HG03039 (cell line): ENCODE data around the gene TBC1D17.

Source experiments
- ATAC-seq: cut with Tn5 transposase; IDR thresholded peaks from one replicate; pipeline ENCODE4 v1.9.1; 2021; ENCODE audit warnings: mild to moderate bottlenecking, moderate library complexity; ENCODE audit not compliant: unreplicated experiment

TBC1D17 gene

DNA sequence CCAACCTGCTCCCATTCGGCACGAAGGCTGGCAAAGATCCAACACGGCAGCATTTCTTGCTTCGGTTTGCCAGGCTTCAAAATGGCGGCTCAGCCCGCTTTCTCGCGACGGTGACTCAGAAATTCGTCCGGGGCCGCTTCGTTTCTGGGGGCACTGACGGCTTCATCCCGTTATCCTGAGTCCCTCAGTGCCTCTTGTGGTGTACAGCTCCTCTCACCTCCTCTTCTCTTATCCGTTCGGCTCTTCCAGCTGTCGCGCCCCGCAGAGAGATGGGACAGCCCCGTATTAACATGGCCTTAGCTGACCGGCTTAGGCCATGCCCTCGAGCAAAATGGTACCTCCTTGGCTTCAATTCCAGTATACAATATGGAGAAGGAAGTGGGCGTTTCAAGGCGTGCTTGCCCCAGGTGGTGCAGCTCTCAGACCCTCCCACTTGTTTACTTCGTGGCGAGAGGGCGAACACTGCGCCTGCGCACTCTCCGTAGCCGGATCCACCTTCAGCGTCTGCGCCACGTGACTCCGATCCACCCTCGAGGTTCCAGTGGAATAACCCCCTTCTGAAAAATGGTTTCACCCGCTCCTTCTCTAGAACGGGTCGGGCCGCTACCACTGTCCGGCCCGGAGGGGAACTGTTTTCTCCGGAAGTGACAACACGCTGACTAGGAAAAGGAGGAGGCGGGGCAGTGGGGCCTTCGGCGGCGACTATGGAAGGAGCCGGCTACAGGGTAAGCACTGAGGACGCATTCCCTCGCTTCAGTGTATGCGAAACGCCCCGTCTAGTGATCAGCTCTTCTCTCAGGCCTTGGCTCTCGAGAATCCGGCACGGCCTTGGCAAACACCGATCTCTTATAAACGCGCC lies at the start of gene TBC1D17, which contains the start of gene AKT1S1:
Gene TBC1D17, plus strand, starts transcription at position 683 of the 859 bp plus-strand sequence. Its CDS starts 22 bp downstream, at position 705.
Gene AKT1S1, minus strand, starts transcription at position 336 of the 859 bp plus-strand sequence. CDS start 4,060 bp downstream, outside the sequence.
- peak; percentile 47 for ATAC-seq

- ATAC-seq, result no peak
These were observed 48.3 kb upstream of the TBC1D17 start for GRCh38 chr19:49829200-49829599.

- no peak for ATAC-seq
These were observed 47.8 kb upstream of the TBC1D17 start for GRCh38 chr19:49829721-49830120.

GRCh38 chr19:49830766-49831165 lies 46.7 kb upstream of the TBC1D17 start:
- no peak for ATAC-seq

GRCh38 chr19:49831592-49831991 lies 45.9 kb upstream of the TBC1D17 start:
- no peak for ATAC-seq

- no peak for ATAC-seq
These were observed 44.9 kb upstream of the TBC1D17 start for GRCh38 chr19:49832556-49832955.

DNA sequence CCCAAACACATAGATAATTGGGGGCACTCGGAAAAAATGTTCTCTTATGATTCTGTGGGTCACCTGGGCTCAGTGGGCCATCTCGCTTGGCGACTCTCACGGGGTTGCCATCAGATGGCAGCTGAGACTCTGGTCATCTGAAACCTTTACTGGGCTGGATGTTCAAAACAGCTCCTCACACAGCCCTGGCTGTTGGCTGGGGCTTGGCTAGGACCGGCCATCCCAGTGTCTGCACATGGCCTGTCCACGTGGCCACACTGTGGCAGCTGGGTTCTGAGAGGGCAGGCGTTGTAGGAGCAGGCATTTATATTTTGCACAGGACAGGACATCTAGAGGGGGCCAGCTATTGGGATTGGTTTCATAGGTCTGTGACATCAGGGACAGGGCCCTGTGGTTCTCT lies 43.9 kb upstream of the TBC1D17 start:
- no peak for ATAC-seq

GRCh38 chr19:49835562-49835961 lies 41.9 kb upstream of the TBC1D17 start:
- ATAC-seq, result no peak

GRCh38 chr19:49836176-49837008 lies 41.1 kb upstream of the TBC1D17 start:
- no peak for ATAC-seq

- ATAC-seq, result no peak
These were observed 40.5 kb upstream of the TBC1D17 start for GRCh38 chr19:49837009-49837310.

- ATAC-seq, result no peak
These were observed 40.1 kb upstream of the TBC1D17 start for GRCh38 chr19:49837425-49837824.

- ATAC-seq, result no peak
These were observed 38.5 kb upstream of the TBC1D17 start for GRCh38 chr19:49838885-49839588.

- ATAC-seq, result no peak
These were observed 37.8 kb upstream of the TBC1D17 start for GRCh38 chr19:49839713-49840112.

- ATAC-seq, result no peak
These were observed 37.2 kb upstream of the TBC1D17 start for GRCh38 chr19:49840321-49840720.

DNA sequence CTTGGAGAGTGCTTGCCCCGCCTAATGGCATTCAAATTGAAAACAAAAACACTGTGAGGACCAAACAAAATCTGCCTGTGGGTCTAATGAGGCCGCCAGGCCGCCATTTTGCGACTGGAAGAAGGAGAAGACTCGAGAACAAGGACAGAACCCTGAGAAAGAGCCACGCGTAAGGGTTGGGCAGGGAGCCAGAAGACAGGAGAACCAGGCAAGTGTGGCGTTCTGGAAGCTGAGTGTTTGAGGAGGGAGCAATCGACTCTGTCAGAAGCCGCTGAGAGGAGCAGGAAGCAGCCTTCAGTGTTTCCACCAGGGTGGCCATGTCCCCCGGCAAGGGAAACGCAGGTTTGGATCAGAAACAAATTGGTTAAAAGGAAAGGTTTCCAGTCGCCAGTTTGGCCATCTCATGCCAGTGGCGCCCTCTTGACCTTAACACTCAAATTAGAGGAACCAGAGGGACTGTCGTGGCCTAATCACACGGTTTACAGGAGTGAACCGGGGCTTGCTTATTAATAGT lies 36.7 kb upstream of the TBC1D17 start:
- ATAC-seq, result no peak

DNA sequence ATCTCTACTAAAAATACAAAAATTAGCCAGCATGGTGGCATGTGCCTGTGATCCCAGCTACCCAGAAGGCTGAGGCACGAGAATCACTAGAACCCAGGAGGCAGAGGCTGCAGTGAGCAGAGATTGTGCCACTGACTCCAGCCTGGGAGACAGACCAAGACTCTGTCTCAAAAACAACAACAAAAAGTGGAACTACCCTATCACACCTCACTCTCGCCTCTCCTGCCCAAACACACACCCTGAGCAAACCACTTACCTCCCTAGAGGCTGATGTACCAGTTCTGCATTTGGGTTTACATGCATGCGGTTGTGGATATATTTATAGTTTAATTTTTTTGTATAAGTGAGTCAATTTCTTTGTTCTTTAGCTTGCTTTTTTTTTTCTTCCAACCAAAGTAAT lies 34.2 kb upstream of the TBC1D17 start:
- ATAC-seq, result no peak

GRCh38 chr19:49844138-49845095 lies 33.1 kb upstream of the TBC1D17 start:
- no peak for ATAC-seq

DNA sequence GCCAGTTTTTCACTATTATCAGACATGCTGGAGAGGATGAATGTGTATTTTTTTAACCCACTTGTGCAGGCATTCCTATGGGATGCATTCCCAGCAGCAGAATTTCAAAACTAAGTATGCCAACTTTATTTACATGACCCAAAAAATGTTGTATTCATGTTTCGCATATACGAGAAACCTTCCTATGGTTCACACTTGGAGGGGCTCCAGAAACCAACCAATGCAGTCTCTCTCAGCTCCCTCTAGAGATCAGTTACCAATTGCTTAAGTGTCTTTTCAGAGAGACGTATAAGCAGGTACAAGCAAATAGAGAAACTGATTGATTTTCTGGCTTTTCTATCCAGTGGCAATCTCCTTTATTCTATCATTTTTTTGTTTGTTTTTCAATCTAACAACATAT lies 32.1 kb upstream of the TBC1D17 start:
- no peak for ATAC-seq

GRCh38 chr19:49846408-49846807 lies 31.1 kb upstream of the TBC1D17 start:
- ATAC-seq, result no peak
